Inflammatory macrophage (primary cell): ENCODE results near the gene TTLL11.

Experiments used
- DNase-seq, 2 donors: peaks; one replicate each; pipeline ENCODE4 v3.0.0-alpha.2; 2020 to 2022

TTLL11 gene

DNA sequence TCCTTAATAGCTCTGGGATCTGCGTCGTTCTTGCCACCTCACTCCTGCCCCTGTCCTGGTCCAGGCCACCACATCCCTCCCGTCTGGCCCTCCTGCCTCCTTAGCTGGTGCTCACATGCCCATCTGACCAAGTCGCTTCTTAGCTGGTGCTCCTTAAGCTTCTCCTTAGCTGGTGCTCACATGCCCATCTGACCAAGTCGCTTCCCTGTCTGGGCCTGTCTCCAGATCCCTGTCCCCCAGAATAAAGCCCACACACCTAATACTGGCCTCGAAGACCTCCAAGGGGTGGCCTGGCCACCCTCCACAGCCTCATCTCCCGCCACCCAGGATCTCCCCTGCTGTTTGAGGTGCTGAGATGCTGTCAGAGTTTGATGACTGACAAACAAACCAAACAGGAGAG, 31.4 kb upstream of the TTLL11 start:
- no peak for DNase-seq

GRCh38 chr9:122124048-122124447, 30.9 kb upstream of the TTLL11 start:
- no peak for DNase-seq

GRCh38 chr9:122122903-122123632, 30.0 kb upstream of the TTLL11 start:
- DNase-seq, result peak; percentile 83 to 84

- DNase-seq, result no peak
Observed at GRCh38 chr9:122122468-122122867, 29.4 kb upstream of the TTLL11 start.

- DNase-seq, result no peak
Observed at GRCh38 chr9:122121931-122122330, 28.8 kb upstream of the TTLL11 start.

DNA sequence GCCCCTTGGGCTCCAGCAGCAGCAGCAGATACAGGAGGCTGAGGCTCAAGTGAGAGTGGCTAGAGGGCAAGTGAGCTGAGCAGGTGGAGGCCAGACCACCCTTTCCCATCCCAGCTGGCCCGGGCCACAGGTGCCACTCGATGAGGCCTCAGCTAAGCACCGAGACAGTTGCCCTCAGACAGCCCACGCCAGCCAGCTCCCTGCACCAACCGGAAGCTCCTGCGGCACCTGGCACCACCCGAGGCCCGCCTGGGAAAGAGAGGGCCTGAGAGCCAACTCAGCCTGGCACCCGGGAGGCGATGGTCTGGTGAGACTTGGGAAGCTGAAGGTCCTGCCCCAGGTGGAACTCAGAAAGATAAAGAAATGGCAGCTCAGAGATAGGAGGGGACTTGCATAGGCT, 28.3 kb upstream of the TTLL11 start:
- DNase-seq, result no peak

- DNase-seq, result no peak
Observed at GRCh38 chr9:122120316-122121071, 27.4 kb upstream of the TTLL11 start.

DNA sequence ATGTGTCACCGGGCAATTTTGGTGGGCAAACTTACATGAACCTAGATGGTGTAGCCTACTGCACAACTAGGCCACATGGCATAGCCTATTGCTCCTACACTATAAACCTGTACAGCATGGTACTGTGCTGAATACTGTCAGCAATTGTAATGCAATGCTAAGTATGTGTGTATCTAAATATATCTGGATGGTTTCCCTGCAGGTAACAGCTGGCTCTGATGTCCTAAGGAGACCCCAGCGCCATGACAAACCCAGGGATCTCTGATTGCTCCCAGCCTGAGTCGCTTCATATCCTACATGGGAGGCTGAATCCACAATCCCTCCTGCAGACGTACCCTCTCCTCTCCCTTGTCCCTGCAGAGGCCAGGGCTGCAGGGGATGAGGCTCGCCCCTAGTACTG, 26.6 kb upstream of the TTLL11 start:
- DNase-seq, result no peak

- DNase-seq, result no peak
Observed at GRCh38 chr9:122119166-122119521, 26.0 kb upstream of the TTLL11 start.

DNA sequence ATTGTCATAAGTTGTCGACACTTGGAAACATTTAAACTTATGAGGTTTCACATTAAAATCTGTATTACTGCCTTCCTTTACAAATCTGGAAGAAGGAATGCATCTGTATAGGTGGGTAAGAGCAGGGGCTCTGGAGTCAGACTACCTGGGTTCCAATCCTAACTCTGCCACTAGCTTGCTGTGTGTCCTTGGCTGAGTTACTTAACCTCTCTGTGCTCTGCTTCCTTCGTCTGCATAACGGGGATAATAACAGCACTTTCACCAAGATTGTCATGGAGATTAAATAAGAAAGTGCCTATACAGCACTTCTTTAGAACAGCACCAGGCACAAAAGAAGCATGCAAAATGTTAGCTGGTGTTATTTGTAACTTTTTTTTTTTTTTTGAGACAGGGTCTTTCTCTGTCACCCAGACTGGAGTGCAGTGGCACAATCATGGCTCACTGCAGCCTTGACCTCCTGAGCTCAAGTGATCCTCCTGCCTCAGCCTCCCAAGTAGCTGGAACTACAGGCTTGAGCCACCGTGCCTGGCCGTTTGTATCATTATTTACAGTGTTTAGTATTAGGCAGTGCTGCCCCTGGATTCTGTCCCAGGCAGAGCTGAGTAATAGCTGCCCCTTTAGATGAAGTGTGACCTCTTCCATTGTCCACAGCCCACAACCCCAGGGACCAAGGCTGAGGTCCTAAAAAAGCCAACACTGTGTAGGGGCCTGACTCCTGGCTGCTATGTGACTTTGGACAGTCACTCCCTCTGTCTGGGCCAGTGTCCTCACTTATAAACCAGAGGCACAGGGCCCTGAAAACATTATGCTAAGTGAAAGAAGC, 25.4 kb upstream of the TTLL11 start:
- no peak for DNase-seq

GRCh38 chr9:122117241-122117640, 24.1 kb upstream of the TTLL11 start:
- peak in 1 of 2 donors; percentile 29 for DNase-seq

DNA sequence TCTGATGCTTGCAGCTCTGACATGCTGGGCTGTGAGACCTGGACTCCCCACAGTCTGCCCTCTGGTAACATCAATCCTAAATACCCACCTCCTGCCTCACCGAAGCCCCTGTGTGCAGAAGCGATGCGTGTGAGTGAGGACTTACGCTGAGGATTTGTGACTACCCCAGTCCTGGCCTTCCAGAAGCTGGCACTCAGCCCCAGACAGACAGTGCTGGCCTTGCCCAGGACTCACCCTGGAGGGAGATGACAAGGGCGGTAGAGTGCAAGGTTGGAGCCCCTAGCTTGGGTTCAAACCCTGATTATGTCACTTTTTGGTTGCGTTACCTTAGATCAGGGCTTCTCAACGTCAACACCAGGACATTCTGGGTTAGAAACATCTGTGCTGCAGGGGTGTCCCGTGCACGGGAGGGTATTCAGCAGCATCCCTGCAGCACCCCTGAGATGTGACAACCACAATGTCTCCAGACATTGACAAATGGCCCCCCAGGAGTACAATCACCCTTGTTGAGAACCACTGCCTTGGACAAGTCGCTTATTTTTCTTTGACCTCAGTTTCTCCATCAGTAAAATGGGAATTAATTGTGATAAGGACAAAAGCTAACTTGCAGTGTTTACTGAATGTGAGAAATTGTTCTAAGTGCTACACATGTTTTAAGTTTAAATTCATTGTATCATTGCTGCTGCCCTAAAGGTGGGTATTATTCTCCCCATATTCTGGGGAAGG, 23.5 kb upstream of the TTLL11 start:
- DNase-seq, result no peak

DNA sequence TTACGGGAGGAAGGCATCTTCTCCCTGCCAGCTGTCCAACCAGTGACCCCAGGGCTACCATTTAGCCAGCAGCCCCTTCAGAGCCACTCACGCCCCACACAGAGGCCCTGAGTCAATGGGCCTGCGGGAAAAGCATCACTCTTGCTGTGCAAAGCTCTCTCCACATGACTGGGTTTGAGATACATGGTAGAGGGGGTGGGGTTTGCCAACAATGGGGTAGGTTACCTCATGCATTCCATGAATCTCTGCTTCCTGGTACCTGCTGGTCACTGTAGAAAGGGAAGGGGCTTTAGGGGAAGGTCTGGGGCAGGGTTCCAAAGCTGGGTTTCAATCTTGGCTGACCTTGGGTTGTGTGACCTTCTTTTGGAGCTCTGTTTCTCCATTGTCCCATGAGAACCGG, 22.9 kb upstream of the TTLL11 start:
- DNase-seq, result no peak

DNA sequence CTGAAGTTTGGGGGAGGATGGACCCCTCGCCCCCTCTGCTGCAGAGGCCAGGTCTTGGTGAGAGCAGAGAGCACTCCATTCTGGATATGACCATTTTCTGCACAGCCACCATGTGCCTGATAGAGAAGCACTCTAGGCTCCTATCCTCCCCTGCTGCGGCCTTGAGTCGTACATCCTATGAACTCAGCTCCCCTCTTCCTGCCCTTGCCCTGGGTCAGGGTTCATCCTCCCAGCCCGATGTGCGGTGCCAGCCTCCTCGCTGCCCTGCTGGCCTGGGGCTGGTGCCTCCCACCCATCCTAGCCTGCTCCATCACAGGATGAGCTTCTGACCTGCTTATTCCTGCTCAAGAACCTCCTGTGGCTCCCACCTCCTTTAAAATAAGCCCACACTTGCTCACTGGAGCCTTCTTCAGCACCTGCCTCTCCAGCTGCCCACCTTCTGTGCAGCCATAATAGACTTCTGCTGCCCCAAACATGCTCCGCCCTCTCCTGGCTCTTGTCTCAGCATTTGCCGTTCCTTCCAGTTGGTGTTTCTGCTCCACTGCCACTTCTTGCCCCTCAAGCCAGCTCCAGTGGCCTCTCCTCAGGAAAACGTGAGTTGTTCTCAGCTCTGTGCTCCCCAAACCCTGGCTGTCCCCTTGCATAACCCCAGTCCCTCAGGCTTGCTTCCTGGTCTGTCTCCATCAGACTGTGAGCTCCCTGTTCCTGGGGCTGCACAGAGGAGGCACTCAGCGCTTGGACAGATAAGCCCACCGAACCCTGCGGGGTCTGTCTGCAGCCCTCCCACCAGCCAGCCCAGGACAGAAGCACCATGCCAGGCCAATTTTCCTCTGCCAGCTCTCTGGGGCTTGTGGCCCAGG, 22.3 kb upstream of the TTLL11 start:
- no peak for DNase-seq

- DNase-seq, result no peak
Observed at GRCh38 chr9:122113574-122113973, 20.5 kb upstream of the TTLL11 start.

- no peak for DNase-seq
Observed at GRCh38 chr9:122112238-122112637, 19.1 kb upstream of the TTLL11 start.

- no peak for DNase-seq
Observed at GRCh38 chr9:122111413-122112085, 18.4 kb upstream of the TTLL11 start.

- no peak for DNase-seq
Observed at GRCh38 chr9:122110100-122110833, 17.2 kb upstream of the TTLL11 start.

GRCh38 chr9:122109035-122109813, 16.1 kb upstream of the TTLL11 start:
- no peak for DNase-seq
